Uterus (tissue), 4 donors: ENCODE measurements around the gene TMEM183A. TPM values are rescaled to one million over a fixed set of nuclear protein-coding genes. Genes with fewer than 3 reads are reported as not detected.

Source experiments
- DNase-seq, 2 donors: peaks; one replicate each; pipeline ENCODE4 v3.0.0-alpha.2; 2019 to 2020
- H3K27ac ChIP-seq, 2 donors: fragments of 200-600 bp; sonication (generic); 1 replicate in 1 of 2; 2 replicates in 1 of 2; pipeline ENCODE4 v1.5.1; 2016 to 2018
- H3K27me3 ChIP-seq, 2 donors: fragments of 200-600 bp; sonication (generic); one replicate each; pipeline ENCODE4 v1.5.1; 2018 to 2019; ENCODE audit warnings: control low read depth in 1 of 2
- H3K36me3 ChIP-seq, 2 donors: fragments of 200-600 bp; sonication (generic); one replicate each; pipeline ENCODE4 v1.5.1; 2019; ENCODE audit warnings: control low read depth in 1 of 2
- H3K4me1 ChIP-seq, 2 donors: fragments of 200-600 bp; sonication (generic); one replicate each; pipeline ENCODE4 v1.5.1; 2018 to 2019; ENCODE audit warnings: control low read depth in 1 of 2
- H3K4me3 ChIP-seq, 2 donors: fragments of 200-600 bp; sonication (generic); 1 replicate in 1 of 2; 2 replicates in 1 of 2; pipeline ENCODE4 v1.5.1; 2018 to 2019; ENCODE audit warnings: mild to moderate bottlenecking in 1 of 2
- H3K9me3 ChIP-seq, 2 donors: fragments of 200-600 bp; sonication (generic); one replicate each; pipeline ENCODE4 v1.5.1; 2019; ENCODE audit warnings: control low read depth in 1 of 2
- POLR2A ChIP-seq, 2 donors: fragments of 450-650 bp; IDR thresholded peaks; one replicate each; pipeline ENCODE4 v1.6.1; 2016; ENCODE audit warnings: antibody characterized with exemption in 2 of 2, mild to moderate bottlenecking in 1 of 2, moderate library complexity in 1 of 2
- intact Hi-C: fragments of 100-400 bp; cut with DNase I; formaldehyde crosslinking; loops from one replicate; pipeline ENCODE4 v1.15.1; 2023; ENCODE audit warnings: low total_unique reads
- total RNA-seq, 4 donors: library from RNA; depleted of rRNA in 3 of 4; stranded (reverse); fragments of >200 nt in 3 of 4; gene quantifications; one replicate each; pipeline versions ENCODE4 v1.1.0 to v1.2.4, GENCODE V29; 2014 to 2023
- TF ChIP-seq, protein P1 (sequence below), 4 experiments: fragments of 200-600 bp in 2 of 4; fragments of 450-650 bp in 2 of 4; sonication (generic) in 2 of 4; IDR thresholded peaks; one replicate each; pipeline ENCODE4 v1.5.1; 2016 to 2019; ENCODE audit warnings: antibody characterized with exemption in 4 of 4, mild to moderate bottlenecking in 2 of 4, moderate library complexity in 1 of 4
- donor health status: DM: yes; HTN: yes; CAD: no.

TMEM183A gene
- total RNA-seq, 4 donors from 2014 or later = 25.9 to 109 (median 68.1) TPM

DNA sequence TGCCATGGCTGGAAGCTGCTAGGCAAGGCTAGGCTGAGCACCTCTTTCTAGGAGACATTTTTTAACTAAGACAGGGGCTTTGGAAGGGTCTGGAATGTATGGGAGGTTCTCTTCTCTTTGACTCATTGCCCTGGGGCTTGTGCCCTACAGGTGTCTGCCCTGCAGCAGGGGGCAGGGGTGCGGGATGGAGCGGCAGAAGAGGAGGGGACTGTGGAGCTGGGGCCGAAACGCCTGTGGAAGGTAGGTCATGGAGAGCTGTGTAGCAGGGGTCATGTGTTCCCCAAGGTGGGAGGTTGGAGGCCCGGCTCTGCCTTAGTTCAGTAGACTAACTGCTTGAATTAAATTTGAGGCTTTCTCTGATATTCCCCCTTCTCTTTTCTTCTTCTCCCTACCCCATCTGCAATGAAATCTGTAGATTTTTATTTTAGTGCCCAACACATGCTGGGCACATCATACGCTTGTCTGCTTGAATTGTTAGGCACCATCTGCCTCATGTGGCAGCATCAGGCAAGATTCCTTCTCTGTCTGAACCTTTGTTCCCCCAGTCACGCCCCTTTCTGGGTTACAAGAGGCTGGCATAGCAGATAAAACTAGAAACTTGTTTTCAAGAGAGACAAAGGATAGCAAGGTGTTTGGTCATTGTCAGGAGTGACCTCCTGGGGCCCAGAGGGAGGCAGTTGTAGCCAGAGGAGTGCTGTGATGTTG, 37.5 kb downstream of the TMEM183A start:
- Histone ChIP-seq H3K27ac (no peak overlapping the region), H3K27me3 (no peaks in the 10 kb centered on the region), H3K4me1 (no peaks in the 10 kb centered on the region), H3K9me3 (no peaks in the 10 kb centered on the region), H3K4me3 (no peak overlapping the region), H3K36me3 (no peaks in the 10 kb centered on the region)
- no peak for DNase-seq
- TF ChIP-seq, protein P1, sequence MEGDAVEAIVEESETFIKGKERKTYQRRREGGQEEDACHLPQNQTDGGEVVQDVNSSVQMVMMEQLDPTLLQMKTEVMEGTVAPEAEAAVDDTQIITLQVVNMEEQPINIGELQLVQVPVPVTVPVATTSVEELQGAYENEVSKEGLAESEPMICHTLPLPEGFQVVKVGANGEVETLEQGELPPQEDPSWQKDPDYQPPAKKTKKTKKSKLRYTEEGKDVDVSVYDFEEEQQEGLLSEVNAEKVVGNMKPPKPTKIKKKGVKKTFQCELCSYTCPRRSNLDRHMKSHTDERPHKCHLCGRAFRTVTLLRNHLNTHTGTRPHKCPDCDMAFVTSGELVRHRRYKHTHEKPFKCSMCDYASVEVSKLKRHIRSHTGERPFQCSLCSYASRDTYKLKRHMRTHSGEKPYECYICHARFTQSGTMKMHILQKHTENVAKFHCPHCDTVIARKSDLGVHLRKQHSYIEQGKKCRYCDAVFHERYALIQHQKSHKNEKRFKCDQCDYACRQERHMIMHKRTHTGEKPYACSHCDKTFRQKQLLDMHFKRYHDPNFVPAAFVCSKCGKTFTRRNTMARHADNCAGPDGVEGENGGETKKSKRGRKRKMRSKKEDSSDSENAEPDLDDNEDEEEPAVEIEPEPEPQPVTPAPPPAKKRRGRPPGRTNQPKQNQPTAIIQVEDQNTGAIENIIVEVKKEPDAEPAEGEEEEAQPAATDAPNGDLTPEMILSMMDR (IDR thresholded peaks at IDR 0.05) = no peak
- TF ChIP-seq POLR2A (IDR thresholded peaks at IDR 0.05) = no peak
- intact Hi-C loops = no loop called here

DNA sequence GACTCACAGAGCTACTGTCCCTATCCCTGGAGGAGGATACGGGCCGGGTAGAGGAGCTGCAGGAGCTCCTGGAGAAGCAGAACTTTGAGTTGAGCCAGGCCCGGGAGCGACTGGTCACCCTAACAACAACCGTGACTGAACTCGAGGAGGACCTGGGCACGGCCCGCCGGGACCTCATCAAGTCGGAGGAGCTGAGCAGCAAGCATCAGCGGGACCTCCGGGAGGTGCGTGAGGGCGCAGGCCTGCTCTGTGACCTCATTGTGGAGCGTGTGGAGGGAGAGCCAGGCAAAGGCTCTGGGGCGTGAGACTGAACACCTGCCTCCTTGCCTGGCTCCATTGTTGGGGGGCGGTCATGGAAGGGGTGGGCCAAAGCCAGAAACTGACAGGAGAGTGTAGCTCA, 38.2 kb downstream of the TMEM183A start:
- Histone ChIP-seq H3K9me3 (no peaks in the 10 kb centered on the region), H3K27me3 (no peaks in the 10 kb centered on the region), H3K36me3 (no peaks in the 10 kb centered on the region), H3K4me1 (no peaks in the 10 kb centered on the region), H3K27ac (no peak overlapping the region), H3K4me3 (no peak overlapping the region)
- no peak for TF ChIP-seq POLR2A (IDR thresholded peaks at IDR 0.05)
- TF ChIP-seq, protein P1 (IDR thresholded peaks at IDR 0.05) = no peak
- no peak for DNase-seq
- intact Hi-C loops = no loop called here

DNA sequence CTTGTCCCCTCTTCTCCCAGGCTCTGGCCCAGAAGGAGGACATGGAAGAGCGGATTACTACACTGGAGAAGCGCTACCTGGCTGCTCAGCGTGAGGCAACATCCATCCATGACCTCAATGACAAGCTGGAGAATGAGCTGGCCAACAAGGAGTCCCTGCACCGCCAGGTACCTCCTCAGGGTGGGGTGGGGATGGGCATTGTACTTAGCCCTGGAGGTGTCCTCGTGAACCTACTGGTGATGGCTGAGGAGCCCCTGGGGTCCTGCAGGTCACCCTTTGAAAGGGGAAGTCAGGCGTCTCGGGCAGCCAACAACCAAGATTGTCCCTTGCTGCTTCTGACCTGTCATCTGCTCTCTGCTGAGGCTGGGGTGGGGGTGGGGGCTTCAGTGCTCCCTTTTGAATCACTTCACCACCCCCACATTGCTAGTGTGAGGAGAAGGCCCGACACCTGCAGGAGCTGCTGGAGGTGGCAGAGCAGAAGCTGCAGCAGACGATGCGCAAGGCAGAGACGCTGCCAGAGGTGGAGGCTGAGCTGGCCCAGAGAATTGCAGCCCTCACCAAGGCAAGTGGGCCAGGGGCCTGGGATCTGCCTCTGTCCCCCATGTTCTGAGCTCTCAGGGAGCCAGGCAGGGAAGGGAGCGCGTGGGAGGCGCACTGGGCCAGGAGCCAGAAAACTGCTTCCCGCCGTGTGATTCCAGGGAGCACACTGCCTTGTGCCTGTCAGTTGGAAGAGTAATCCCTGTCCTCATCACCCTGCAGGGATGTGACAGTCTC, 38.8 kb downstream of the TMEM183A start:
- no peak for TF ChIP-seq POLR2A (IDR thresholded peaks at IDR 0.05)
- Histone ChIP-seq H3K9me3 (no peaks in the 10 kb centered on the region), H3K4me1 (no peaks in the 10 kb centered on the region), H3K4me3 (no peak overlapping the region), H3K36me3 (no peaks in the 10 kb centered on the region), H3K27me3 (no peaks in the 10 kb centered on the region), H3K27ac (no peak overlapping the region)
- DNase-seq = peak; percentile 45 to 68
- intact Hi-C loops = no loop called here

DNA sequence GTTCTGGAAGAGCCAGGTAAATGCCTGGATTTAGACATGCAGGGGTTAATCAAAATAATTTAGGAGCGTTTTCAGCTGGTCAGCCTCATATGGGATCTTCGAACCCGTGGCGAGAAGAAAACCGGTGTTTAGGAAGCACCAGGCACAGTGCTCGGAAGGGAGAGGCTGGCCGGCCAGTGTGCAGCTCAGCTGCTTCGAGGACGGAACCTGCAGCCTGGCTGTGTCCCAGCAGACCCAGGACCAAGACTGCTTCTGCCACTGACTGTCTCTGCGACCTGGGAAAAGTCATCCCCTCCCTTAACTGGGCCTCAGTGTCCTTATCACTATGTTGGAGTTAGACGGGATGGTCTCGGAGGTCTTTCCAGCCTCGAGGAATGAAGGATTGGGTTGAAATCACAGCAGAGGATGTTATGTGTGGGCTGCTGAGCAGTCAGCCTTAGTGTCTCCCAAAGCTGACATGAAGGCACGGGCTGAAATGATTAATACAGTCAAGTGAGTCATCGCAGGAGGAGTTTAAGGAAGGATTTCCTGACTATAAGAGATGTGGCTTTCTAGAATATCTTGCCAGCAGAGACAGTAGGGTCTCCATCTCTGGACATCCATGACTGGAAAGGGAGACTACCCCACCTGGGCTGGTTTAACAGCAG, 39.9 kb downstream of the TMEM183A start:
- intact Hi-C loops = no loop called here
- Histone ChIP-seq H3K4me3 (no peak overlapping the region), H3K9me3 (no peaks in the 10 kb centered on the region), H3K27ac (peak overlapping the region; percentile 65 to 67), H3K36me3 (no peaks in the 10 kb centered on the region), H3K27me3 (no peaks in the 10 kb centered on the region), H3K4me1 (no peaks in the 10 kb centered on the region)
- TF ChIP-seq, protein P1 (IDR thresholded peaks at IDR 0.05) = no peak
- no peak for TF ChIP-seq POLR2A (IDR thresholded peaks at IDR 0.05)
- DNase-seq = peak in 1 of 2 donors; percentile 60

DNA sequence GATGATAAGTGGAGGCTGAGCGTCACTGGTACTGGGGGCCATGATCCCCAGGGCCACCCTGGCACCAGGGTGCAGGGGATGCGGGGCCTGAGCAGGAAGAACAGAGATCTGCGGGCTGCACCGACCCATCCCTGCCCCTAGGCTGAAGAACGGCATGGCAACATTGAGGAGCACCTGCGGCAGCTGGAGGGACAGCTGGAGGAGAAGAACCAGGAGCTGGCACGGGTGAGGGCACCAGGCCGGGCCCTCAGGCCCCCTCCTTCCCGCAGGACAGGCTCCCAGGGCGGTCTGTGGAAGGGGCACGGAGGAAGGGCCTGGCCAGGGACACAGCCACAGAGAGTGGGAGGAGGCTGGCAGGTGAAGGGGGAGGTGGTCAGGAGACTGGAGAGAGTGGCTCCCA, 40.9 kb downstream of the TMEM183A start:
- DNase-seq = no peak
- Histone ChIP-seq H3K36me3 (no peaks in the 10 kb centered on the region), H3K9me3 (no peaks in the 10 kb centered on the region), H3K4me1 (no peaks in the 10 kb centered on the region), H3K27ac (no peak overlapping the region), H3K4me3 (no peak overlapping the region), H3K27me3 (no peaks in the 10 kb centered on the region)
- intact Hi-C loops = no loop called here
- TF ChIP-seq, protein P1 (IDR thresholded peaks at IDR 0.05) = no peak
- TF ChIP-seq POLR2A (IDR thresholded peaks at IDR 0.05) = no peak
